ENCODE data around the gene CTNNBL1. TPM values are rescaled to one million over a fixed set of nuclear protein-coding genes. Genes with fewer than 3 reads are reported as not detected.
"Not testable (repeated sequence)": the region's sequence is repeated elsewhere in the genome, so short reads cannot be mapped to it uniquely, and the experiment has no call there.

CTNNBL1 gene
- total RNA-seq, 1 experiment from 2014 or later, result 49.9 TPM

DNA sequence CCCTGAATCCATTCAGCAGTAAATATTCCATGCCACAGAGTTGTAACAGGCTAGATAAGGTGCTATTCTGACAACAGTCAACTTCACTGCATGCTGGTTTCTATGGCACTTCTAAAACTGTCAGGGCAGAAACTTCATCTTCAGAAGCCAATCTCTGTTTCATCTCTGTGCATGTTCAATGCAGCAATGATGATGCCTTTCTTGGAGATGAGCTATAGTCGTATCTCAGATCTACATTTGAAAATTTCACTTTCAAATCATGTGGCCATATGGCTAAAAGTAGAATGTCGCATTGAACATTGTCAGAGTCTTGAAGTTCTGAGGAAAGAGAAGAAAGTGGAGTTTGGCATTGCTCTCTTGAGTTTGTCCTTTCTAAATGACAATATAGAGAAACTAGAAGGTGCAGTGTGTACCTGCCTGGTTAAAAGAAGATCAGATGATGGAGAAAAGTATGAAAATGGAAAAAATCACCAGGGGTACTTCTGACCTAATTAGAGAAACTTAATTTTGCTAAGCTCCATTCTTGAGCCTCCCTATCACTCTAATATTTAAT is 160.1 kb downstream of the CTNNBL1 start:
- H3K4me3 ChIP-seq (ENCODE audit: low read length), result no peak overlapping the region
- H3K9me2 ChIP-seq (replicated peaks; ENCODE audit: low read length), result no peaks in the 10 kb centered on the region
- TF ChIP-seq, protein P1, sequence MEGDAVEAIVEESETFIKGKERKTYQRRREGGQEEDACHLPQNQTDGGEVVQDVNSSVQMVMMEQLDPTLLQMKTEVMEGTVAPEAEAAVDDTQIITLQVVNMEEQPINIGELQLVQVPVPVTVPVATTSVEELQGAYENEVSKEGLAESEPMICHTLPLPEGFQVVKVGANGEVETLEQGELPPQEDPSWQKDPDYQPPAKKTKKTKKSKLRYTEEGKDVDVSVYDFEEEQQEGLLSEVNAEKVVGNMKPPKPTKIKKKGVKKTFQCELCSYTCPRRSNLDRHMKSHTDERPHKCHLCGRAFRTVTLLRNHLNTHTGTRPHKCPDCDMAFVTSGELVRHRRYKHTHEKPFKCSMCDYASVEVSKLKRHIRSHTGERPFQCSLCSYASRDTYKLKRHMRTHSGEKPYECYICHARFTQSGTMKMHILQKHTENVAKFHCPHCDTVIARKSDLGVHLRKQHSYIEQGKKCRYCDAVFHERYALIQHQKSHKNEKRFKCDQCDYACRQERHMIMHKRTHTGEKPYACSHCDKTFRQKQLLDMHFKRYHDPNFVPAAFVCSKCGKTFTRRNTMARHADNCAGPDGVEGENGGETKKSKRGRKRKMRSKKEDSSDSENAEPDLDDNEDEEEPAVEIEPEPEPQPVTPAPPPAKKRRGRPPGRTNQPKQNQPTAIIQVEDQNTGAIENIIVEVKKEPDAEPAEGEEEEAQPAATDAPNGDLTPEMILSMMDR (conservative IDR thresholded peaks at IDR 0.05; ENCODE audit: low read depth, low read length), result no peak
- TF ChIP-seq EZH2phosphoT487 (IDR thresholded peaks at IDR 0.05; ENCODE audit: borderline replicate concordance, low read length) (no peak), EZH2 (IDR thresholded peaks at IDR 0.05; ENCODE audit: low read length, unreplicated experiment) (no peak)
- no peak overlapping the region for H2AFZ ChIP-seq (ENCODE audit: low read length)
- no peaks in the 10 kb centered on the region for H3K9me3 ChIP-seq (ENCODE audit: low read length)
- no peak overlapping the region for H3K9ac ChIP-seq (ENCODE audit: low read length)
- ChIA-PET POLR2A (ENCODE audit: unreplicated experiment) (no interaction called here), CTCF (interaction anchor here (0.6 to 0.7 kb wide), 2 partner anchors 139 to 271 kb away, joined by 3 to 5 read pairs; no protein-coding TSS in a partner anchor)
- H3K4me2 ChIP-seq (ENCODE audit: low read length), result no peak overlapping the region
- H3K27me3 ChIP-seq (ENCODE audit: low read length), result no peaks in the 10 kb centered on the region
- H3F3A ChIP-seq (ENCODE audit: low read length, unreplicated experiment), result no peaks in the 10 kb centered on the region
- peaks cover 6% of the 10 kb centered on the region for H3K36me3 ChIP-seq (ENCODE audit: low read depth, low read length)
- H4K20me1 ChIP-seq (ENCODE audit: low read length), result no peaks in the 10 kb centered on the region
- intact Hi-C loops (cut with micrococcal nuclease), result no loop called here
- no peak overlapping the region for H3K27ac ChIP-seq (ENCODE audit: low read length)
- ATAC-seq (no peak), DNase-seq (no peak)
- no TSS peak for BruUV-seq (replicated peaks)
- H3K79me2 ChIP-seq (ENCODE audit: low read length), result no peaks in the 10 kb centered on the region
- H3K4me1 ChIP-seq (ENCODE audit: insufficient read depth, low read length), result no peaks in the 10 kb centered on the region

DNA sequence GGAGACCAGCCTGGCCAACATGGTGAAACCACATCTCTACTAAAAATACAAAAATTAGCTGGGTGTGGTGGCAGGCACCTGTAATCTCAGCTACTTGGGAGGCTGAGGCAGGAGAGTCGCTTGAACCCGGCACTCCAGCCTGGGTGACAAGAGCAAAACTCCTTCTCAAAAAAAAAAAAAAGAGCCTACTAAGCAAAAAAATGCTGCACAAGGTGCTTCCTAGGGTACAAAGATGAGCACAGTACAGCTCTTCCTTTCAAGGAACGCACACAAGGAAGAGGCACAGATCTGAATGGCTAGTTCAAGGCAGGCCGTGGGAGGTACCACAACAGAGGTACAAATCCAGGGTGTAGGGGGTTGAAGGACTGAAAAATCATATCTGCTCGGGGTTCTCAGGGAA is 162.2 kb downstream of the CTNNBL1 start:
- BruUV-seq (replicated peaks); ATAC-seq; H3K9me2 ChIP-seq (replicated peaks; ENCODE audit: low read length); intact Hi-C loops (cut with micrococcal nuclease); H3K36me3 ChIP-seq (ENCODE audit: low read depth, low read length); DNase-seq; H3K4me1 ChIP-seq (ENCODE audit: insufficient read depth, low read length); H3K9me3 ChIP-seq (ENCODE audit: low read length); H3K4me2 ChIP-seq (ENCODE audit: low read length); POLR2A ChIA-PET (ENCODE audit: unreplicated experiment); H3K4me3 ChIP-seq (ENCODE audit: low read length); H4K20me1 ChIP-seq (ENCODE audit: low read length); CTCF ChIA-PET; H3K79me2 ChIP-seq (ENCODE audit: low read length); H3K9ac ChIP-seq (ENCODE audit: low read length); H3K27ac ChIP-seq (ENCODE audit: low read length); H3K27me3 ChIP-seq (ENCODE audit: low read length); H2AFZ ChIP-seq (ENCODE audit: low read length); H3F3A ChIP-seq (ENCODE audit: low read length, unreplicated experiment): not testable (repeated sequence)

DNA sequence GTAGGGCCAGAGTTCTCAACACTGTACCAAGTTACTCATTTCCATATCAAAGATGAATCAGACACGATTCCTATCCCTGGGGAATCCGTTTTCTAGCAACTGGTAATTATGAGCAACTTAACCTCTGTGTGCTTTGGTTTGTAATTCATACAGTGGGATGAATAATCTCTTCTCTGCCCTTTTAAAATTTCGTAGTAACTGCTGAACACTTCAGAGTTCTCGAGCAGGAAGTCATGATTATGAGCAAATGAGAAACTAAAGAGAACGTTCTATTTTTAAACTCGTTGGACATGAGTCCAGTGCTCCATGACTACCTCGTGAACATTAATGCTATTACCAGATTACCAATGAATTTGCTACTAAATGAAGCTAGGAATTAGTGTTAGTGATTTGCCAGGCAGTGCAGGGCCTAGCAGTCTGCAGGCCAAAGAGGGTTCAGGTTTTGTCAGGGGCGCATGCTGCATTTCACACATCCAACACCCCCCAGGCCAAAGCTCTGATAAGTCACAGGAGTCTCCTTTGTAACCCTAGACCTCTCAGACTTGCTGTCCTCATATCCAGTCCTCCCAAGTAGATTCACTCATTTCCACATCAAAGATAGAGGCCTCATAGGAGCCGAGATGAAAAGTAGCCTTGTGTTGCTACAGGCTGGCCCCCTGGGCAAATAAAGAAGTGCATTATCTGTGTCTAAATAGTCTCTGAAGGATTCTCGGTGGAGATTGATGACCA is 163.3 kb downstream of the CTNNBL1 start:
- no peak overlapping the region for H3K4me2 ChIP-seq (ENCODE audit: low read length)
- DNase-seq, result peak; percentile 43
- BruUV-seq (replicated peaks), result no TSS peak
- CTCF ChIA-PET, result no interaction called here
- no peaks in the 10 kb centered on the region for H3K4me1 ChIP-seq (ENCODE audit: insufficient read depth, low read length)
- peaks cover 8% of the 10 kb centered on the region for H3K36me3 ChIP-seq (ENCODE audit: low read depth, low read length)
- H3K9me2 ChIP-seq (replicated peaks; ENCODE audit: low read length), result no peaks in the 10 kb centered on the region
- no peak overlapping the region for H2AFZ ChIP-seq (ENCODE audit: low read length)
- H3K4me3 ChIP-seq (ENCODE audit: low read length), result no peak overlapping the region
- intact Hi-C loops (cut with micrococcal nuclease), result no loop called here
- peak overlapping the region; percentile 52 for H3K27ac ChIP-seq (ENCODE audit: low read length)
- TF ChIP-seq EZH2 (IDR thresholded peaks at IDR 0.05; ENCODE audit: low read length, unreplicated experiment) (no peak), EZH2phosphoT487 (IDR thresholded peaks at IDR 0.05; ENCODE audit: borderline replicate concordance, low read length) (no peak)
- TF ChIP-seq, protein P1 (conservative IDR thresholded peaks at IDR 0.05; ENCODE audit: low read depth, low read length), result no peak
- H3K9me3 ChIP-seq (ENCODE audit: low read length), result no peaks in the 10 kb centered on the region
- no peaks in the 10 kb centered on the region for H3K27me3 ChIP-seq (ENCODE audit: low read length)
- H3F3A ChIP-seq (ENCODE audit: low read length, unreplicated experiment), result no peaks in the 10 kb centered on the region
- no peaks in the 10 kb centered on the region for H3K79me2 ChIP-seq (ENCODE audit: low read length)
- H4K20me1 ChIP-seq (ENCODE audit: low read length), result no peaks in the 10 kb centered on the region
- H3K9ac ChIP-seq (ENCODE audit: low read length), result no peak overlapping the region
- ATAC-seq, result peak; percentile 61
- POLR2A ChIA-PET (ENCODE audit: unreplicated experiment), result no interaction called here
